H9 (cell line): ENCODE data around the gene TFDP1. TPM values are rescaled to one million over a fixed set of nuclear protein-coding genes. Genes with fewer than 3 reads are reported as not detected.

Experiments used
- DNase-seq: peaks from one replicate; pipeline ENCODE4 v3.0.0-alpha.2; 2017
- H2AFZ ChIP-seq: one replicate; pipeline ENCODE4 v1.6.1; 2013; ENCODE audit warnings: mild to moderate bottlenecking, low read length, control low read depth, moderate library complexity
- H2AK5ac ChIP-seq: 2 replicates; pipeline ENCODE4 v1.6.1; 2013; ENCODE audit warnings: low read length, control low read depth, mixed read lengths; ENCODE audit not compliant: insufficient read length
- H2BK120ac ChIP-seq: one replicate; pipeline ENCODE4 v1.6.1; 2013; ENCODE audit warnings: low read depth, mild to moderate bottlenecking, low read length, control low read depth, inconsistent platforms; ENCODE audit not compliant: poor library complexity, severe bottlenecking
- H2BK12ac ChIP-seq: 2 replicates; pipeline ENCODE4 v1.6.1; 2013; ENCODE audit warnings: low read length, control low read depth, mixed read lengths, low read depth; ENCODE audit not compliant: insufficient read length
- H2BK15ac ChIP-seq: 2 replicates; pipeline ENCODE4 v1.6.1; 2013; ENCODE audit warnings: low read depth, low read length, control low read depth
- H2BK20ac ChIP-seq: one replicate; pipeline ENCODE4 v1.6.1; 2013; ENCODE audit warnings: low read depth, mild to moderate bottlenecking, low read length, control low read depth, inconsistent platforms; ENCODE audit not compliant: poor library complexity, severe bottlenecking
- H2BK5ac ChIP-seq: 2 replicates; pipeline ENCODE4 v1.6.1; 2013; ENCODE audit warnings: low read length, control low read depth, mixed read lengths; ENCODE audit not compliant: insufficient read length
- H3K14ac ChIP-seq: 2 replicates; pipeline ENCODE4 v1.6.1; 2013; ENCODE audit warnings: low read length, control low read depth; ENCODE audit not compliant: insufficient read depth
- H3K18ac ChIP-seq: 2 replicates; pipeline ENCODE4 v1.6.1; 2013; ENCODE audit warnings: low read depth, mild to moderate bottlenecking, mixed read lengths, low read length, control low read depth; ENCODE audit not compliant: insufficient read length
- H3K23ac ChIP-seq: 2 replicates; pipeline ENCODE4 v1.6.1; 2013; ENCODE audit warnings: low read length, control low read depth, mixed read lengths, low read depth; ENCODE audit not compliant: insufficient read length
- H3K23me2 ChIP-seq: 2 replicates; pipeline ENCODE4 v1.6.1; 2013; ENCODE audit warnings: low read depth, mild to moderate bottlenecking, mixed read lengths, low read length, control low read depth; ENCODE audit not compliant: insufficient read length, poor library complexity, severe bottlenecking
- H3K27ac ChIP-seq: 2 replicates; pipeline ENCODE4 v1.5.1; 2013; ENCODE audit warnings: low read length, control low read depth, mixed read lengths, low read depth; ENCODE audit not compliant: insufficient read length
- H3K27me3 ChIP-seq: 2 replicates; pipeline ENCODE4 v1.6.1; 2013; ENCODE audit warnings: low read length, control low read depth, inconsistent platforms; ENCODE audit not compliant: insufficient read depth
- H3K4ac ChIP-seq: 2 replicates; pipeline ENCODE4 v1.6.1; 2013; ENCODE audit warnings: low read depth, mild to moderate bottlenecking, control low read depth, inconsistent platforms, low read length, moderate library complexity
- H3K4me1 ChIP-seq: 2 replicates; pipeline ENCODE4 v1.6.1; 2013; ENCODE audit warnings: low read length, control low read depth, inconsistent platforms; ENCODE audit not compliant: insufficient read depth
- H3K4me2 ChIP-seq: 2 replicates; pipeline ENCODE4 v1.6.1; 2013; ENCODE audit warnings: low read length, control low read depth, mixed read lengths; ENCODE audit not compliant: insufficient read length, insufficient read depth
- H3K56ac ChIP-seq: 2 replicates; pipeline ENCODE4 v1.6.1; 2013; ENCODE audit warnings: low read depth, mild to moderate bottlenecking, mixed read lengths, low read length, control low read depth; ENCODE audit not compliant: insufficient read length
- H3K79me1 ChIP-seq: 2 replicates; pipeline ENCODE4 v1.6.1; 2013; ENCODE audit warnings: low read depth, mild to moderate bottlenecking, moderate library complexity, low read length, control low read depth, inconsistent platforms; ENCODE audit not compliant: insufficient read depth, poor library complexity, severe bottlenecking
- H3K79me2 ChIP-seq: 2 replicates; pipeline ENCODE4 v1.6.1; 2013; ENCODE audit warnings: low read length, control low read depth, inconsistent platforms; ENCODE audit not compliant: insufficient read depth
- H3K9ac ChIP-seq: 2 replicates; pipeline ENCODE4 v1.6.1; 2013; ENCODE audit warnings: low read length, control low read depth, mixed read lengths; ENCODE audit not compliant: insufficient read length; ENCODE audit errors: extremely low read depth
- H3K9me3 ChIP-seq: one replicate; pipeline ENCODE4 v1.6.1; 2013; ENCODE audit warnings: low read depth, low read length, inconsistent platforms; ENCODE audit not compliant: control insufficient read depth
- H3T11ph ChIP-seq: one replicate; pipeline ENCODE4 v1.6.1; 2013; ENCODE audit warnings: mild to moderate bottlenecking, low read length, control low read depth, inconsistent platforms
- H4K20me1 ChIP-seq: one replicate; pipeline ENCODE4 v1.6.1; 2013; ENCODE audit not compliant: control insufficient read depth, insufficient read length, insufficient read depth
- H4K5ac ChIP-seq: 2 replicates; pipeline ENCODE4 v1.6.1; 2013; ENCODE audit warnings: low read depth, mild to moderate bottlenecking, mixed read lengths, low read length, control low read depth; ENCODE audit not compliant: insufficient read length
- H4K8ac ChIP-seq: replicated peaks from 2 replicates; pipeline ENCODE4 v1.6.1; 2013; ENCODE audit warnings: low read length, control low read depth, mixed read lengths, low read depth; ENCODE audit not compliant: insufficient read length
- H4K91ac ChIP-seq: 2 replicates; pipeline ENCODE4 v1.6.1; 2013; ENCODE audit warnings: low read depth, mild to moderate bottlenecking, moderate library complexity, mixed read lengths, low read length, control low read depth; ENCODE audit not compliant: insufficient read length
- H3K27ac Mint-ChIP-seq, 3 experiments: 2 replicates in 2 of 3; 3 replicates in 1 of 3; pipeline ENCODE4 v1.8.0; 2020 to 2021; ENCODE audit warnings: mixed read lengths in 3 of 3, mild to moderate bottlenecking in 1 of 3, moderate library complexity in 1 of 3
- H3K27me3 Mint-ChIP-seq: 2 replicates; pipeline ENCODE4 v1.8.0; 2021; ENCODE audit warnings: low read depth, mild to moderate bottlenecking, moderate library complexity, mixed read lengths
- H3K36me3 Mint-ChIP-seq, 3 experiments: 2 replicates in 2 of 3; 3 replicates in 1 of 3; pipeline ENCODE4 v1.8.0; 2020 to 2021; ENCODE audit warnings: low read depth in 3 of 3, mixed read lengths in 3 of 3; ENCODE audit not compliant: insufficient read depth in 1 of 3
- H3K4me1 Mint-ChIP-seq, 2 experiments: 2 replicates each; pipeline ENCODE4 v1.8.0; 2020; ENCODE audit warnings: mixed read lengths in 2 of 2
- H3K4me3 Mint-ChIP-seq, 2 experiments: 2 replicates in 1 of 2; 3 replicates in 1 of 2; pipeline ENCODE4 v1.8.0; 2020 to 2021; ENCODE audit warnings: mild to moderate bottlenecking in 2 of 2, mixed read lengths in 2 of 2, moderate library complexity in 1 of 2
- H3K9me3 Mint-ChIP-seq, 2 experiments: 2 replicates in 1 of 2; 3 replicates in 1 of 2; pipeline ENCODE4 v1.8.0; 2020; ENCODE audit warnings: mild to moderate bottlenecking in 2 of 2, mixed read lengths in 2 of 2, moderate library complexity in 1 of 2
- CTCF ChIP-seq: fragments of 200-600 bp; sonication (generic); conservative IDR thresholded peaks from 3 replicates; pipeline ENCODE4 v1.8.0; 2021; ENCODE audit warnings: antibody characterized with exemption, mild to moderate bottlenecking
- whole genome bisulfite sequencing: extraction: QIAGEN DNeasy Blood & Tissue Kit; methylation state at CpG from one replicate; pipeline ENCODE4 v1.1.7; 2013; ENCODE audit warnings: missing lambda C conversion rate, low lambda C conversion rate, mixed read lengths; ENCODE audit not compliant: insufficient read length; ENCODE audit errors: extremely low coverage; 5-methylcytosine and 5-hydroxymethylcytosine counted together
- total RNA-seq: library from RNA; stranded (reverse); gene quantifications from 2 replicates; pipeline ENCODE4 v1.2.1, GENCODE V29; 2021

Gene TFDP1
- total RNA-seq, 1 experiment from 2014 or later, result 111 TPM

GRCh38 chr13:113589251-113589960, 4.9 kb downstream of the TFDP1 start:
- Histone ChIP-seq H3K27me3 (no peaks in the 10 kb centered on the region), H2BK5ac (no peak overlapping the region), H3K9me3 (no peaks in the 10 kb centered on the region), H4K20me1 (no peaks in the 10 kb centered on the region), H2BK120ac (no peak overlapping the region), H3K56ac (no peak overlapping the region), H3K79me1 (peaks cover 10% of the 10 kb centered on the region), H2AK5ac (no peak overlapping the region), H4K8ac (no peak overlapping the region), H3K27ac (no peak overlapping the region), H3K4me1 (peaks cover 3% of the 10 kb centered on the region; the same call in 1 of the 2 replicates), H3K9ac (no peak overlapping the region), H3K23me2 (no peaks in the 10 kb centered on the region), H3K18ac (no peak overlapping the region), H3K79me2 (peaks cover 41% of the 10 kb centered on the region; the same call in 1 of the 2 replicates), H3K4ac (no peak overlapping the region), H3K14ac (no peak overlapping the region), H2BK15ac (no peak overlapping the region), H4K5ac (no peak overlapping the region), H3T11ph (no peak overlapping the region), H3K23ac (no peak overlapping the region), H2AFZ (no peak overlapping the region), H2BK20ac (no peak overlapping the region), H2BK12ac (no peak overlapping the region), H4K91ac (no peak overlapping the region), H3K4me2 (no peak overlapping the region)
- Mint-ChIP-seq H3K27me3 (no peaks in the 10 kb centered on the region), H3K36me3 (peaks cover 42 to 57% (median 49%) of the 10 kb centered on the region in 3 experiments), H3K4me1 (peaks cover 20 to 22% of the 10 kb centered on the region in 2 experiments), H3K4me3 (no peak overlapping the region), H3K9me3 (peaks cover 0 to 2% of the 10 kb centered on the region in 2 experiments; a peak in 1 of 5 replicates), H3K27ac (no peak overlapping the region; a peak in 2 of 7 replicates)
- no peak for TF ChIP-seq CTCF
- no CpG with 5 or more reads among the region's 18 CpGs for WGBS
- DNase-seq, result no peak
